Caki2 (cell line): ENCODE data around the gene MAN1A2. TPM values are rescaled to one million over a fixed set of nuclear protein-coding genes. Genes with fewer than 3 reads are reported as not detected.

Experiments
- DNase-seq: peaks from one replicate; pipeline ENCODE4 v3.0.0-alpha.2; 2015; ENCODE audit warnings: low read depth
- in situ Hi-C: cut with HindIII; loops from 2 replicates; pipeline ENCODE4 v1.10.0; 2016; ENCODE audit warnings: low sequenced_read_pairs, low pct_unique_long_range_greater_than_20kb, mixed read lengths
- total RNA-seq: library from RNA; depleted of rRNA; stranded (reverse); fragments of >200 nt; shearing (Covaris generic); gene quantifications from 2 replicates; pipeline ENCODE4 v1.2.3, GENCODE V29; 2014; ENCODE audit warnings: low replicate concordance

MAN1A2 gene
- total RNA-seq, 1 experiment from 2014 or later: 11.6 TPM

GRCh38 chr1:117563492-117563875 is 196.2 kb downstream of the MAN1A2 start:
- no peak for DNase-seq
- in situ Hi-C loops: no loop called here

DNA sequence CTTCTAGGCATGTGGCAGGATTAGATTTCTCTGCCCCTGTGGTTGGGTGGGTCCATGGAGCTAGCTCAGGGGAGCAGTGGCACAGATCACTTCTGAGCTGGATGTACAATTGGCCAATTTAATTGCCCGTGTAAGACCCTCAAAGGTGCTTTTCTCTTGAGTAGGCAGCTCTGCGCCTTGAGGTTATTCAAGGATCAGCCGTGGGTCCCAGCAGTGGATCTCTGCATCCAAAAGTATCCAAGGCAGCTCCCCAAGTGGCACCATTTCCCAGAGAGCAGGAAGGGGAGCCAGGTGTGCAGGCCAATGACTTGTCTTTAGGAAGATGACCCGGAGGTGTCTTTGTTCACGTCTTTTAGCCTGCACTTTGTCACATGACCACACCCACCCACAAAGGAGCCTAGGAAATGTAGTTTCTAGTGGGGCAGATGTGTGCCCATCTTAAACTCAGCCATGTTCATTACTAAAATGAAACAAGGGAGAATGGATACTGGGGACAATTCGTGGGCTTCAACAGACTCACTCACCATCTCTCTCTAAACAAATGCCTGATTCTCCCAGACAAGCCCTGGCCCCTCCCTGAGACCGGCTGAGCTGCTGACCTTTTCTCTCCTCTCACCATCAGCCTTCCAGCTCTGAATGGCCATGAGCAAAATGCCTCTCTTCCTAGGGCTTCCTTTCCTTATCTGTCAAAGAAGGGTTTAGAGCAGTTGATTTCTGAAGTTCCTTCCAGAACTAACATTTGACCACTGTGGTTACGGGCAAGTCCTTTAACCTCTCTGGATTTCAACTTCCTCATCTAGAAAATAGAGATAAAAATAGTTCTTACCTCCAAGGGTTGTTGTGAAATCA is 197.2 kb downstream of the MAN1A2 start:
- in situ Hi-C loops: no loop called here
- DNase-seq: no peak

- no peak for DNase-seq
Observed at GRCh38 chr1:117565076-117565556, 197.9 kb downstream of the MAN1A2 start.

DNA sequence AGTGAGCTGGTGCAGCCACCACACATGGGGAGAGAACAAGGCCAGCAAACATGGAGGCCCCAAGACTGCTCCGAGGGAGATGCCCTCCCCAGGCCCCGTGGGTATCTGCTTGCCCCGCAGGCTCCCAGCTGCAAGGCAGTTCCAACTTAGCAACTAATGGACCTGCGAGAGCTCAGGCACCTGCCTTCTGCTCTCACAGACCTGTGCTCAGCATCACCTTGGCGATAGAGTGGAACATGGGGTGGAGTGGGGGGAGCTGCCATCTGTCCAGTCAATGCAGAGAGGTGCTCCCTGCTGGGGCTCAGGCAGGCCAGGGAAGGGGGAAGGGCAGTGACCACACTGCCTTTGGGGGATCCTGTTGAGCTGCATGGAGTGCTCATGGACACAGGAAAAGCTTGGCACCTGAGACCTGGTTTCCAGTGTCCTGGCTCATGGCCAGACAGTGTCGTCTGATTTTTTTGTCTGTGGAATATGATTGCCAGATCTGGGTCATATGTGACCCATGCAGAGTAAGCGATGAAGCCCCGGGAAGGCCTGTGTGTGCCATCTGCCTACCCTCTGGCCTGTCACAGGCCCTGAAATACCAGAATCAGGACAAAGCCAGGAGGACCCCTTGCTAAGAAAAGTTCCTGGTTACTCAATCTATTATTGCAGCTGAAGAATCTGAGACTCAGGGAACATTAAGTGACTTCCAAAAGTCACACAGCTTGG is 198.7 kb downstream of the MAN1A2 start:
- no peak for DNase-seq
- in situ Hi-C loops: no loop called here

More at GRCh38 chr1:117565076-117565556, 197.9 kb downstream of the MAN1A2 start:
- in situ Hi-C loops: no loop called here

GRCh38 chr1:117566556-117566955 is 199.3 kb downstream of the MAN1A2 start:
- in situ Hi-C loops: no loop called here

GRCh38 chr1:117567435-117567834 is 200.2 kb downstream of the MAN1A2 start:
- in situ Hi-C loops: no loop called here
- no peak for DNase-seq

More at GRCh38 chr1:117566556-117566955, 199.3 kb downstream of the MAN1A2 start:
- no peak for DNase-seq

GRCh38 chr1:117567976-117568375 is 200.7 kb downstream of the MAN1A2 start:
- in situ Hi-C loops: no loop called here

GRCh38 chr1:117568999-117569398 is 201.8 kb downstream of the MAN1A2 start:
- no peak for DNase-seq
- in situ Hi-C loops: no loop called here

More at GRCh38 chr1:117567976-117568375, 200.7 kb downstream of the MAN1A2 start:
- DNase-seq: no peak

DNA sequence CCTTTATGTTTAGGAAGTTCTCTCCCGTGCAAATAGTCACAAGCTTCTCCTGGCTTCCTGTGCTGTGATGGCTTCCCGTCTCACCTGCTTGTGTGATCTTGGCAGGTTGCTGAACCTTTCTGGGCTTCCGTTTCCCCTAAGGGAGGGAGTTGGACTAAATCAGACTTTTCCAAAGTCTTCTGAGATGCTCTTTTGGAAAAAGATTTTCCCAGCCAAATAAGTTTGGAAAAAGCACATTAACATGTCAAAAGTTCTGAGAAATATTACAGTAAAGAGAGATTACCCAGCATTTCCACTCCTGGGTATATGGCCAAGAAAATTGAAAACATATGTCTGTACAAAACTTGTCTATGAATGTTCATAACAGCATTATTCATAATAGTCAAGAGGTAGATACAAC is 202.6 kb downstream of the MAN1A2 start:
- in situ Hi-C loops: no loop called here
- DNase-seq: no peak

- no peak for DNase-seq
- in situ Hi-C loops: no loop called here
Observed at GRCh38 chr1:117570988-117571409, 203.8 kb downstream of the MAN1A2 start.

GRCh38 chr1:117571496-117571895 is 204.2 kb downstream of the MAN1A2 start:
- DNase-seq: no peak
- in situ Hi-C loops: no loop called here

GRCh38 chr1:117572546-117572945 is 205.3 kb downstream of the MAN1A2 start:
- no peak for DNase-seq
- in situ Hi-C loops: no loop called here

GRCh38 chr1:117573386-117574023 is 206.3 kb downstream of the MAN1A2 start:
- in situ Hi-C loops: no loop called here
- no peak for DNase-seq

DNA sequence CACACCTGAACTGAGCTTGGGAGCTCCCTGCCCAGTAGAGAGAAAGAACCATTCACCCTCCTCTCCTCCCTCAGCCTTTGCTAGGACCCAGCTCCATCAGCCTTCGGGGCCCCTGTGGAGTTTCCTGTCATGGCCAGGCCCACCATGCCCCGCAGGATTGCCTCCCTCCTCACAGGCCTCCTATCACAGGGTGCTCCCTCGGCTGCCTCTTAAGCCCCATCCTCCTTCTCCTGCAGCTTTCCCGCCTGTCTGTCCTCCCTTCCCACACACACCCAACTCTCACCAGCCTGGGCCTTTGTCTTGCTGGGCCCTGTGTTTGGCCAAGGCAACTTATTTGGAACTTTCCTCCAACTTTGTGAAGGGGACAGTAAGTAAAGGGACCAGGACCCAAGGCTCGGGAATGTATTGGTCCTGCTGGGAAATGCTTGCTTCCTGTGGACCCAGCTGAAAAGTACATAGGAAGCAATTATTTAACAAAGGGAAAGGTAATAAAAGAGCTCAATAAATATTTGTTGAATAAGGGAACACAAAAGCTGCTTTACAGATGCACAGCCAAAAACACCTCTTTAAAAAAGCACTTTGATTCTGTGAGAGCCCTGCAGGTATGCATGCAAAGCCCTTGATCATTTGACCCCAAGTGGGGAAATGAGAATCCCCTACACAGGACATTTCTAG is 207.0 kb downstream of the MAN1A2 start:
- no peak for DNase-seq
- in situ Hi-C loops: no loop called here

DNA sequence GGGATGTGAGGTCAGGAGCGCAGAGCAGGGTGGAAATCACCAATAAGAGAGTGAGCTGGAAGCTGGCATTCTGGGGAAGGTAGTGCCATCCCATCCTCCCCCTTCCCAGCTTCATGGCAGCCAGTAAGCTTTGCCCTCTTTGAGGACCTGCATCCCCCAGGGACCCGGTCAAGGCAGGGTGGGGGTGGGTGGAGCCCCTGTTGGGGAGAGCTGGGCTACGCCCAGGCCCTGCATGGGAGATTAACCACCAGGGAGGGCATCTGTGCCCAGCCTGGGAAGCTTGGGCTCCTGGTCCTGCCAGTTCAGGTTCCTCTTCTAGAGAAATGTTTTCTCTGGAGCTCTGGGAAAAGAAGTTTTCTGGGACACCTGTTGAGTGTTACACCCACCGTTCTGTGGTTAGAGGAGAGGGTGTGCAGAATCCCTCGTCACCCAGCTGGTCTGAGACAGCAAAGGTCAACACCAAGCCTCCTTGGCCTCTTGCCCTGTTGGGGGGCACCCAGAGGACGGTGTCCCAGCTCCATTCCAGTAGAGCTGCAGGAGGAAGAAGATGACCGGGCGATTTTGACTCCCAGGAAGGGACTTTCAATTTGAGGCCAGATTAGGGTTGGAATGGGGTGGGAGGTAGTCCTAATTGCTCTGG is 208.5 kb downstream of the MAN1A2 start:
- DNase-seq: no peak
- in situ Hi-C loops: no loop called here

- in situ Hi-C loops: no loop called here
- DNase-seq: no peak
Observed at GRCh38 chr1:117576236-117576635, 209.0 kb downstream of the MAN1A2 start.

DNA sequence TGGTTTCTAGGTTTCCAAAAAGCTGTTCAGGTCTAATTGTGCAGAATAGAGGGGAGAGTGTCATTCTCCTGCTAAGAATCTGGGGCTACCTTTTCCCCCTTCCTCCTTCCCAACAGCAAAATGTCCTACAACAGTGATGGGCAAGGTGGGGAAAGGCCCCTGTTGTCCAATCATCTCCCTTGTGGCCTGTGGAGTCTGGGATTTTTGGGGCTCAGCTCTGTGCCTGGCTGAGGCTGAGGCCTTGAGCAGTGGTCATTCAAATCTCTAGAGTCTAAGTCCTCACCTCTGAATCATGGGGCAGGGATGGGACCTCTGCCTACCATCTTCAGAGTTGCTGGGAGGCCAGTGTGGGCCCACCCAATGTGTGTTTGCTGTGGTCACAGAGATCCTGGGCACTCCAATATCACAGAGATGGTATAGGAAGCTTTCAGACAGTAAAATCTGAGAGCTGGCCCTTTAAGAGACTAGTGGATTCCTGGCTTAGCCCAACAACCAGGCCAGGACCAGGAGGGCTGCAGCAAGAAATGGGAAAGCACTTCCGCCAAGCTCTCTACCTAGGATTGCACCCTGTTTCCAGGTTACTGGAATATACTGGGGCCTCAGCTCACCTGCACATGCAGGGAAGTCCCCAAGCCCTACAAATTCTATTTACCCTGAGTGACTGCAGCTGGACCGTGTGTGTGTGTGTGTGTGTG is 210.1 kb downstream of the MAN1A2 start:
- no peak for DNase-seq
- in situ Hi-C loops: no loop called here
